Measurements from ENCODE around the gene EGFL7.

Gene EGFL7

GRCh38 chr9:136645352-136645902 is 17.3 kb upstream of the EGFL7 start:
- DNase-seq = no peak

GRCh38 chr9:136645903-136646754 is 16.6 kb upstream of the EGFL7 start:
- no peak for DNase-seq

- DNase-seq = no peak
These were observed 15.6 kb upstream of the EGFL7 start for GRCh38 chr9:136646827-136647711.

- DNase-seq = no peak
These were observed 14.0 kb upstream of the EGFL7 start for GRCh38 chr9:136648751-136649150.

- no peak for DNase-seq
These were observed 12.7 kb upstream of the EGFL7 start for GRCh38 chr9:136650021-136650420.

- no peak for DNase-seq
These were observed 12.1 kb upstream of the EGFL7 start for GRCh38 chr9:136650648-136651047.

GRCh38 chr9:136651860-136652259 is 10.9 kb upstream of the EGFL7 start:
- no peak for DNase-seq

GRCh38 chr9:136653323-136654079 is 9.2 kb upstream of the EGFL7 start:
- DNase-seq = no peak

- no peak for DNase-seq
These were observed 7.7 kb upstream of the EGFL7 start for GRCh38 chr9:136654820-136655535.

GRCh38 chr9:136655536-136656182 is 7.1 kb upstream of the EGFL7 start:
- DNase-seq = no peak

GRCh38 chr9:136656183-136656738 is 6.5 kb upstream of the EGFL7 start:
- no peak for DNase-seq

GRCh38 chr9:136656795-136657611 is 5.7 kb upstream of the EGFL7 start:
- DNase-seq = no peak

- DNase-seq = no peak
These were observed 4.5 kb upstream of the EGFL7 start for GRCh38 chr9:136657974-136658848.

- no peak for DNase-seq
These were observed 3.7 kb upstream of the EGFL7 start for GRCh38 chr9:136658849-136659535.

- no peak for DNase-seq
These were observed 2.6 kb upstream of the EGFL7 start for GRCh38 chr9:136659861-136660784.

GRCh38 chr9:136660971-136661550 is 1.7 kb upstream of the EGFL7 start:
- DNase-seq = no peak
